ENCODE results near the gene MRGPRX4.

Gene MRGPRX4

DNA sequence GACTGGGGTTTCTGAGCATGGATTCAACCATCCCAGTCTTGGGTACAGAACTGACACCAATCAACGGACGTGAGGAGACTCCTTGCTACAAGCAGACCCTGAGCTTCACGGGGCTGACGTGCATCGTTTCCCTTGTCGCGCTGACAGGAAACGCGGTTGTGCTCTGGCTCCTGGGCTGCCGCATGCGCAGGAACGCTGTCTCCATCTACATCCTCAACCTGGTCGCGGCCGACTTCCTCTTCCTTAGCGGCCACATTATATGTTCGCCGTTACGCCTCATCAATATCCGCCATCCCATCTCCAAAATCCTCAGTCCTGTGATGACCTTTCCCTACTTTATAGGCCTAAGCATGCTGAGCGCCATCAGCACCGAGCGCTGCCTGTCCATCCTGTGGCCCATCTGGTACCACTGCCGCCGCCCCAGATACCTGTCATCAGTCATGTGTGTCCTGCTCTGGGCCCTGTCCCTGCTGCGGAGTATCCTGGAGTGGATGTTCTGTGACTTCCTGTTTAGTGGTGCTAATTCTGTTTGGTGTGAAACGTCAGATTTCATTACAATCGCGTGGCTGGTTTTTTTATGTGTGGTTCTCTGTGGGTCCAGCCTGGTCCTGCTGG lies 35.3 kb upstream of the MRGPRX4 start:
- Histone ChIP-seq H2BK5ac (ENCODE audit: low read depth, low read length, poor library complexity, severe bottlenecking) (no peak overlapping the region), H3K4me2 (ENCODE audit: low read length, poor library complexity, severe bottlenecking) (no peak overlapping the region), H2BK15ac (ENCODE audit: low read depth, poor library complexity, severe bottlenecking) (no peak overlapping the region), H3K27ac (ENCODE audit: low read length, poor library complexity, severe bottlenecking) (no peak overlapping the region), H3K36me3 (ENCODE audit: control insufficient read depth in 1 of 2, insufficient read depth in 2 of 2, low read depth in 1 of 2, low read length in 2 of 2) (no peaks in the 10 kb centered on the region), H2BK120ac (ENCODE audit: low read depth, low read length) (no peak overlapping the region), H3K4me3 (ENCODE audit: insufficient read depth in 1 of 2, low read depth in 1 of 2, low read length in 2 of 2) (no peak overlapping the region), H3K79me1 (replicated peaks; ENCODE audit: low read length, poor library complexity, severe bottlenecking) (no peaks in the 10 kb centered on the region), H2AK5ac (ENCODE audit: low read length, severe bottlenecking) (no peak overlapping the region), H3K27me3 (ENCODE audit: control insufficient read depth in 1 of 2, insufficient read depth in 1 of 2, low read length in 2 of 2) (peaks cover 14 to 45% of the 10 kb centered on the region in 2 experiments), H3K14ac (ENCODE audit: low read length in 2 of 2) (no peak overlapping the region), H2AFZ (ENCODE audit: low read depth, low read length) (no peak overlapping the region), H4K8ac (ENCODE audit: low read length) (no peak overlapping the region), H3K23ac (ENCODE audit: low read length in 2 of 2) (no peak overlapping the region), H3K9me3 (ENCODE audit: control insufficient read depth, low read length) (no peaks in the 10 kb centered on the region), H4K91ac (ENCODE audit: low read length) (no peak overlapping the region), H3K4me1 (ENCODE audit: control insufficient read depth, insufficient read depth, low read depth, low read length) (no peaks in the 10 kb centered on the region), H3K9ac (ENCODE audit: low read length) (no peak overlapping the region), H2BK12ac (ENCODE audit: low read length in 2 of 2) (no peak overlapping the region), H3K18ac (ENCODE audit: low read depth in 1 of 2, low read length in 2 of 2) (no peak overlapping the region), H3K4ac (ENCODE audit: low read depth in 1 of 2, low read length in 2 of 2) (no peak overlapping the region)
- DNase-seq: no peak
- WGBS: 95% methylated on average over 29 of the region's 29 CpGs

DNA sequence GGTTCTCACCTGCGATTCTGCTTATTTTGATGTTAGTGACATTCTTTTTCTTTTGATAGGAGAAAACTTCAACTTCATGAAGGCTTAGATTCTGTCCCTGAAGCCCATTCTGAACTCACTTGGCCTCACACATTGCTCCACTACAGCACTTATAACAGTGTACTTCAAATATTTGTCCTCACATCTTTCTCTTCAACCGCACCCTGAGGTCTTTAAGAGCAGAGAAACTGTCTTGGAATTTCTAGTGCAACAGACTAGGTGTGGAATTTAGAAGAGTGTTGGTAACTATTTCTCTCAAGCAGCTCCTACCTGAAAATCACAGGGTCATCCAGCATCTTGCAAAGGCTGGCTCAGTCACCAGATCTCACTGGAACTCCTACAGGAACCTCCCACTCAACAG lies 32.5 kb upstream of the MRGPRX4 start:
- Histone ChIP-seq H3K4ac (ENCODE audit: low read depth in 1 of 2, low read length in 2 of 2) (no peak overlapping the region), H3K4me2 (ENCODE audit: low read length, poor library complexity, severe bottlenecking) (no peak overlapping the region), H2AFZ (ENCODE audit: low read depth, low read length) (no peak overlapping the region), H2BK120ac (ENCODE audit: low read depth, low read length) (no peak overlapping the region), H3K14ac (ENCODE audit: low read length in 2 of 2) (no peak overlapping the region), H3K4me3 (ENCODE audit: insufficient read depth in 1 of 2, low read depth in 1 of 2, low read length in 2 of 2) (no peak overlapping the region), H2BK5ac (ENCODE audit: low read depth, low read length, poor library complexity, severe bottlenecking) (no peak overlapping the region), H2AK5ac (ENCODE audit: low read length, severe bottlenecking) (no peak overlapping the region), H3K27me3 (ENCODE audit: control insufficient read depth in 1 of 2, insufficient read depth in 1 of 2, low read length in 2 of 2) (peaks cover 3 to 22% of the 10 kb centered on the region in 2 experiments), H3K9ac (ENCODE audit: low read length) (no peak overlapping the region), H4K8ac (ENCODE audit: low read length) (no peak overlapping the region), H3K79me1 (replicated peaks; ENCODE audit: low read length, poor library complexity, severe bottlenecking) (no peaks in the 10 kb centered on the region), H3K18ac (ENCODE audit: low read depth in 1 of 2, low read length in 2 of 2) (no peak overlapping the region), H2BK15ac (ENCODE audit: low read depth, poor library complexity, severe bottlenecking) (no peak overlapping the region), H3K27ac (ENCODE audit: low read length, poor library complexity, severe bottlenecking) (no peak overlapping the region), H3K9me3 (ENCODE audit: control insufficient read depth, low read length) (no peaks in the 10 kb centered on the region), H2BK12ac (ENCODE audit: low read length in 2 of 2) (no peak overlapping the region), H3K23ac (ENCODE audit: low read length in 2 of 2) (no peak overlapping the region), H3K4me1 (ENCODE audit: control insufficient read depth, insufficient read depth, low read depth, low read length) (no peaks in the 10 kb centered on the region), H3K36me3 (ENCODE audit: control insufficient read depth in 1 of 2, insufficient read depth in 2 of 2, low read depth in 1 of 2, low read length in 2 of 2) (no peaks in the 10 kb centered on the region), H4K91ac (ENCODE audit: low read length) (no peak overlapping the region)
- 80% methylated on average over 1 of the region's 2 CpGs for WGBS
- no peak for DNase-seq

DNA sequence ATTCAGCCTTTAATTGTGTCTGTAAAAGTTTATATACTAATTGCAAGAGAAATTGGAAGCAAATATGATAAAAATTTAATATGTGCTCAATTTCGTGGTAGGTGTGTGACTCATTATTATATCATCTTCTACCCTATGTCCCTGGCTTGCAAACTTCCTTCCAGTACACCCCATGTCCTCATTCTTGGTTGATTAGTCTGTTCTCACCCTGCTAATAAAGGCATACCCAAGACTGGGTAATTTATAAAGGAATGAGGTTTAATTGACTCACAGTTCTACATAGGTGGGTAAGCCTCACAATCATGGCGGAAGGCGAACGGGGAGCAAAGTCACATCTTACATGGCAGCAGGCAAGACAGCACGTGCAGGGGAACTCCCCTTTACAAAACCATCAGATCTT lies 28.4 kb upstream of the MRGPRX4 start:
- peaks cover 3 to 21% of the 10 kb centered on the region in 2 experiments for H3K27me3 ChIP-seq (ENCODE audit: control insufficient read depth in 1 of 2, insufficient read depth in 1 of 2, low read length in 2 of 2)
- H4K8ac ChIP-seq (ENCODE audit: low read length): no peak overlapping the region
- H3K4me3 ChIP-seq (ENCODE audit: insufficient read depth in 1 of 2, low read depth in 1 of 2, low read length in 2 of 2): no peak overlapping the region
- 89% methylated on average over 4 of the region's 5 CpGs for WGBS
- H2BK120ac ChIP-seq (ENCODE audit: low read depth, low read length): no peak overlapping the region
- no peak overlapping the region for H3K4me2 ChIP-seq (ENCODE audit: low read length, poor library complexity, severe bottlenecking)
- no peaks in the 10 kb centered on the region for H3K36me3 ChIP-seq (ENCODE audit: control insufficient read depth in 1 of 2, insufficient read depth in 2 of 2, low read depth in 1 of 2, low read length in 2 of 2)
- no peak overlapping the region for H2BK5ac ChIP-seq (ENCODE audit: low read depth, low read length, poor library complexity, severe bottlenecking)
- H3K4ac ChIP-seq (ENCODE audit: low read depth in 1 of 2, low read length in 2 of 2): no peak overlapping the region
- no peak overlapping the region for H3K18ac ChIP-seq (ENCODE audit: low read depth in 1 of 2, low read length in 2 of 2)
- no peaks in the 10 kb centered on the region for H3K4me1 ChIP-seq (ENCODE audit: control insufficient read depth, insufficient read depth, low read depth, low read length)
- H3K79me1 ChIP-seq (replicated peaks; ENCODE audit: low read length, poor library complexity, severe bottlenecking): no peaks in the 10 kb centered on the region
- H2AFZ ChIP-seq (ENCODE audit: low read depth, low read length): no peak overlapping the region
- no peak overlapping the region for H3K23ac ChIP-seq (ENCODE audit: low read length in 2 of 2)
- no peak overlapping the region for H3K27ac ChIP-seq (ENCODE audit: low read length, poor library complexity, severe bottlenecking)
- H2BK15ac ChIP-seq (ENCODE audit: low read depth, poor library complexity, severe bottlenecking): no peak overlapping the region
- no peak overlapping the region for H4K91ac ChIP-seq (ENCODE audit: low read length)
- H3K9ac ChIP-seq (ENCODE audit: low read length): no peak overlapping the region
- H3K14ac ChIP-seq (ENCODE audit: low read length in 2 of 2): no peak overlapping the region
- no peak for DNase-seq
- no peak overlapping the region for H2AK5ac ChIP-seq (ENCODE audit: low read length, severe bottlenecking)
- no peak overlapping the region for H2BK12ac ChIP-seq (ENCODE audit: low read length in 2 of 2)
- no peaks in the 10 kb centered on the region for H3K9me3 ChIP-seq (ENCODE audit: control insufficient read depth, low read length)

DNA sequence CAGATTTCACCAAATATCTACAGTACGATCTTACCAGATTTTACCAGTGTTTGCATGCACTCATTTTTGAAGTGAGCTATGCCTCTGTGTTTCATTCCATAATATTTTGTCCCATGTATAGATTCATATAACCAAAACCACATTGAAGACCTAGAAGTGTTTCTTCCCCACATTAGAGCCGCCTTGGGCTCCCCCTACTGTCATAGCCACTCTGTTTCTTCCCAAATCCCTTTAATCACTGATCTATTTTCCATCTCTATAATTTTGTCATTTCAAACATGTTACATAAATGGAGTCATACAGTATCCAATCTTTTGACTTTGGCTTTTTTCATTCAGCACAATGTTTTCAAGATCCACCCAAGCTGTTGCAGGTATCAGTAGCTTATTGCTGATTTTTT lies 27.6 kb upstream of the MRGPRX4 start:
- H4K8ac ChIP-seq (ENCODE audit: low read length): no peak overlapping the region
- no peaks in the 10 kb centered on the region for H3K36me3 ChIP-seq (ENCODE audit: control insufficient read depth in 1 of 2, insufficient read depth in 2 of 2, low read depth in 1 of 2, low read length in 2 of 2)
- no peak overlapping the region for H2AFZ ChIP-seq (ENCODE audit: low read depth, low read length)
- no peak for DNase-seq
- H3K23ac ChIP-seq (ENCODE audit: low read length in 2 of 2): no peak overlapping the region
- no peak overlapping the region for H3K18ac ChIP-seq (ENCODE audit: low read depth in 1 of 2, low read length in 2 of 2)
- no peak overlapping the region for H3K9ac ChIP-seq (ENCODE audit: low read length)
- no peak overlapping the region for H2BK120ac ChIP-seq (ENCODE audit: low read depth, low read length)
- H4K91ac ChIP-seq (ENCODE audit: low read length): no peak overlapping the region
- H3K9me3 ChIP-seq (ENCODE audit: control insufficient read depth, low read length): no peaks in the 10 kb centered on the region
- no peak overlapping the region for H2BK12ac ChIP-seq (ENCODE audit: low read length in 2 of 2)
- no peak overlapping the region for H2BK5ac ChIP-seq (ENCODE audit: low read depth, low read length, poor library complexity, severe bottlenecking)
- H3K27me3 ChIP-seq (ENCODE audit: control insufficient read depth in 1 of 2, insufficient read depth in 1 of 2, low read length in 2 of 2): peaks cover 7 to 20% of the 10 kb centered on the region in 2 experiments
- H3K79me1 ChIP-seq (replicated peaks; ENCODE audit: low read length, poor library complexity, severe bottlenecking): no peaks in the 10 kb centered on the region
- no peak overlapping the region for H3K4me3 ChIP-seq (ENCODE audit: insufficient read depth in 1 of 2, low read depth in 1 of 2, low read length in 2 of 2)
- no peak overlapping the region for H3K27ac ChIP-seq (ENCODE audit: low read length, poor library complexity, severe bottlenecking)
- H3K4me1 ChIP-seq (ENCODE audit: control insufficient read depth, insufficient read depth, low read depth, low read length): no peaks in the 10 kb centered on the region
- no peak overlapping the region for H3K14ac ChIP-seq (ENCODE audit: low read length in 2 of 2)
- no peak overlapping the region for H2BK15ac ChIP-seq (ENCODE audit: low read depth, poor library complexity, severe bottlenecking)
- H3K4ac ChIP-seq (ENCODE audit: low read depth in 1 of 2, low read length in 2 of 2): no peak overlapping the region
- H2AK5ac ChIP-seq (ENCODE audit: low read length, severe bottlenecking): no peak overlapping the region
- no peak overlapping the region for H3K4me2 ChIP-seq (ENCODE audit: low read length, poor library complexity, severe bottlenecking)
- WGBS: 50% methylated on average over 2 of the region's 2 CpGs

Data from mesenchymal stem cell (in vitro differentiated cells and primary cell).